Aorta (tissue), 5 donors: ENCODE measurements around the gene ZSWIM2. TPM values are rescaled to one million over a fixed set of nuclear protein-coding genes. Genes with fewer than 3 reads are reported as not detected.

Experiments used
- ATAC-seq: fragments of 200-7000 bp; cut with Tn5 transposase; one replicate; pipeline ENCODE4 v1.9.1; 2022; ENCODE audit warnings: moderate library complexity; ENCODE audit not compliant: low FRiP score
- DNase-seq, 2 donors: peaks; one replicate each; pipeline ENCODE4 v3.0.0-alpha.2; 2020
- H3K27ac ChIP-seq, 2 donors: one replicate each; pipeline ENCODE4 v1.5.1; 2013; ENCODE audit warnings: low read length in 2 of 2, mild to moderate bottlenecking in 2 of 2, moderate library complexity in 2 of 2, control low read depth in 1 of 2, inconsistent platforms in 1 of 2, low read depth in 1 of 2
- H3K27me3 ChIP-seq, 2 donors: one replicate each; pipeline ENCODE4 v1.6.1; 2013; ENCODE audit warnings: control low read depth in 1 of 2, low read length in 1 of 2, mild to moderate bottlenecking in 1 of 2, moderate library complexity in 1 of 2; ENCODE audit not compliant: insufficient read depth in 2 of 2, control insufficient read depth in 1 of 2
- H3K36me3 ChIP-seq, 2 donors: one replicate each; pipeline ENCODE4 v1.6.1; 2013; ENCODE audit warnings: control low read depth in 1 of 2, low read length in 1 of 2, mild to moderate bottlenecking in 1 of 2; ENCODE audit not compliant: insufficient read depth in 2 of 2, control insufficient read depth in 1 of 2
- H3K4me1 ChIP-seq, 2 donors: one replicate each; pipeline ENCODE4 v1.6.1; 2013; ENCODE audit warnings: low read length in 2 of 2, control low read depth in 1 of 2, mild to moderate bottlenecking in 1 of 2, moderate library complexity in 1 of 2; ENCODE audit not compliant: insufficient read depth in 2 of 2, control insufficient read depth in 1 of 2
- H3K4me3 ChIP-seq, 2 donors: one replicate each; pipeline ENCODE4 v1.5.1; 2013; ENCODE audit warnings: low read length in 2 of 2, control low read depth in 1 of 2, mild to moderate bottlenecking in 1 of 2
- H3K9me3 ChIP-seq: one replicate; pipeline ENCODE4 v1.6.1; 2013; ENCODE audit warnings: mild to moderate bottlenecking, low read length; ENCODE audit not compliant: control insufficient read depth
- WGBS, 2 donors: extraction: QIAGEN DNeasy Blood & Tissue Kit; methylation state at CpG; one replicate each; pipeline ENCODE4 v1.1.7; 2013; 5-methylcytosine and 5-hydroxymethylcytosine counted together
- intact Hi-C, 2 donors: fragments of 100-400 bp; cut with DNase I; formaldehyde crosslinking; loops; one replicate each; pipeline versions ENCODE4 v1.14.2 to v1.15.0; 2022
- polyA plus RNA-seq, 2 donors: library from polyadenylated mRNA; stranded (reverse); fragments of 200-250 nt; gene quantifications; one replicate each; pipeline ENCODE4 v1.2.3, GENCODE V29; 2013
- total RNA-seq, 2 donors: library from RNA; stranded (reverse); fragmentation: NEBNext Ultra II Directional; extraction: Animal tissue kit (Norgen Biotek cat#: 25700); gene quantifications; one replicate each; pipeline ENCODE4 v1.2.1, GENCODE V29; 2021
- donor health status: healthy with polysubstance abuse.
- donor health status: Bipolar disorder and iron deficiency.
- donor health status: DM: no; HTN: no; CAD: no.
- donor health status: DM: no; HTN: no; CAD: no.
- donor health status: DM: yes; HTN: yes; CAD: no.

ZSWIM2 gene
- total and polyA plus RNA-seq, 4 donors: not detected

DNA sequence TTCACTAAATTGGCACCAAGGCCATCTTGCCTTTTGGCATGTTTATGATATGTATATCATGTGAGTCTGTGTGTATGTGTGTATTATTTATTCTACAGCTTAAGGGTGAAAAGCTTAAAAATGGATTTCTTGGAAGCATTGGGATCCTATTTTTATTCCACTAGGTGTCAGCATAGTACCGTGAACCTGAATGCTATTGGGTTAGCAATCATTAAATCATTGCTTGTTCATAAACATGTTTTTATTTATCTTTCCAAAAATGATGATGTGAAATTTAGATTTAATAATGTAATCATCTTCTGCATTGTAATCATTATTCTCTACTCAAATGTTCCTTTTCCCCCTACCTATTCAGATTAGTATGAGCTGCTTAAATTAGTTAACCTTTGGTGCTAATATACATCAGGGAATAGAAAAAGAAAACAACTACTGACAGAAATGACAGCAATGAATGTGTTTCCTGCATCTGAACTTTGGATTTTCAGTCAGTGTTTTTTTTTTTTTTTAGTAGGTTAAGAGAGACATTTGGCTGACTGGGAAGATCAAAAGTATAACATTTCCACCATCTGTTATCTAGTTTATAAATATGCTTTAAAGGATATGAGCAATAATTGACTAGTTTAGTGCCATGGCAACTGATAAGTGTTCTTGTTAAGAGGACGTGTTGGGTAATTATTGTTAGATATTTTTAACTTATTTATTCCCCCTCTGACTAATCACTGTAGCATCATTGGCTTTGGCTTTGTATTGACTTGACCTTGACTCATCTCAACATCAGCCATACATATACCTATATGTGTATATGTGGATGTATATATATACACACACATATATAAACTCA, 14.1 kb upstream of the ZSWIM2 start:
- Histone ChIP-seq H3K4me1 (no peaks in the 10 kb centered on the region), H3K4me3 (no peak overlapping the region), H3K9me3 (no peaks in the 10 kb centered on the region), H3K27me3 (no peaks in the 10 kb centered on the region), H3K27ac (no peak overlapping the region), H3K36me3 (no peaks in the 10 kb centered on the region)
- WGBS, 2 donors: 0 to 1% methylated on average over 2 of the region's 2 CpGs
- intact Hi-C loops: loop anchor here (2.0 to 5.0 kb wide), 2 partner anchors 589 to 592 kb away; no protein-coding TSS in a partner anchor
- ATAC-seq (no peak), DNase-seq (no peak)

DNA sequence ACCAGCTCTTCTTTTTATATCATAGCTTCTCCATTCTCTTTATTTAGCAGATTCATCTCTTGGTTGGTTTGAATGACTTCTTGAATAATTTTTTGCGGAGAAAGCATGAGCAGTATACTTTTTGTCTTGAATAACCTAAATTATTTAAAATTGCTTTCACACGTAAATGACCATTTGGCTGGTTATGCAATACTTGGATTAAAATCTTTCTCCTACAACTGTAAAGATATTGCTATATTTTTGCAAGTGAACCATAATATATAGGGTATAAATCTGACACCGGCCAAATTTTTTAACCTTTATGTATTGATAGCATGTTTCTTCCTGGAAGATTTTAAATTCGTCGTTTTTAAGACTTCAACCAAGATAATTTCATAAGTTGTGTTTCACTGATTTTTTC, 6.2 kb upstream of the ZSWIM2 start:
- no peaks in the 10 kb centered on the region for H3K27me3 ChIP-seq
- H3K9me3 ChIP-seq: no peaks in the 10 kb centered on the region
- H3K36me3 ChIP-seq: no peaks in the 10 kb centered on the region
- no peaks in the 10 kb centered on the region for H3K4me1 ChIP-seq
- no peak overlapping the region for H3K27ac ChIP-seq
- 80 to 82% methylated on average over 5 of the region's 5 CpGs for WGBS, 2 donors
- intact Hi-C loops: no loop called here
- no peak overlapping the region for H3K4me3 ChIP-seq
- ATAC-seq (no peak), DNase-seq (no peak)

GRCh38 chr2:186853951-186854350, 5.0 kb upstream of the ZSWIM2 start:
- H3K27ac ChIP-seq: no peak overlapping the region
- no peaks in the 10 kb centered on the region for H3K9me3 ChIP-seq
- DNase-seq (no peak), ATAC-seq (no peak)
- H3K4me1 ChIP-seq: no peaks in the 10 kb centered on the region
- H3K36me3 ChIP-seq: no peaks in the 10 kb centered on the region
- H3K27me3 ChIP-seq: no peaks in the 10 kb centered on the region
- intact Hi-C loops: no loop called here
- no peak overlapping the region for H3K4me3 ChIP-seq

DNA sequence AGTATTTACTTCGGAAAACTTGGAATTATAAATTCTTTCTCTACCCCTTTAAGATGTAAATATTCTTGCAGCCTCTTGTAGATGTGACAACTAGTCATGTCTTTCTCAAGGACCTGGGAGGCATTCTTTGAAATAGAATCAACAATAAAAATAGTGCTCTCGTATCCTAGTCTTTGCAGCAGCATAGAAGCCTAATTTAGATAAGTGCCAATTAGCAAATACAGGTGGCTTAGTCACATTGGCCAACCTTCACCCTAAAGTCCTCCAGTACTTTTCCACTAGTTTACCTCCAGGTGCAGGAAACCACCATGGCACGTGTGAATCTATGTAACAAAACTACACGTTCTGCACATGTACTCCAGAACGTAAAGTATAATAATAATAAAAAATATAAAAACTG, 3.5 kb upstream of the ZSWIM2 start:
- ATAC-seq: no peak
- DNase-seq: no peak
- Histone ChIP-seq H3K4me3 (no peak overlapping the region), H3K36me3 (no peaks in the 10 kb centered on the region), H3K4me1 (no peaks in the 10 kb centered on the region), H3K27me3 (no peaks in the 10 kb centered on the region), H3K9me3 (no peaks in the 10 kb centered on the region), H3K27ac (no peak overlapping the region)
- intact Hi-C loops: no loop called here
- 91 to 92% methylated on average over 5 of the region's 5 CpGs for WGBS, 2 donors

- Histone ChIP-seq H3K27me3 (no peaks in the 10 kb centered on the region), H3K4me1 (no peaks in the 10 kb centered on the region), H3K36me3 (no peaks in the 10 kb centered on the region), H3K27ac (no peak overlapping the region), H3K9me3 (no peaks in the 10 kb centered on the region), H3K4me3 (no peak overlapping the region)
- WGBS, 2 donors: 87 to 90% methylated on average over 3 of the region's 3 CpGs
- DNase-seq (no peak), ATAC-seq (no peak)
- intact Hi-C loops: no loop called here
Observed at GRCh38 chr2:186842373-186842772, 6.6 kb downstream of the ZSWIM2 start.

DNA sequence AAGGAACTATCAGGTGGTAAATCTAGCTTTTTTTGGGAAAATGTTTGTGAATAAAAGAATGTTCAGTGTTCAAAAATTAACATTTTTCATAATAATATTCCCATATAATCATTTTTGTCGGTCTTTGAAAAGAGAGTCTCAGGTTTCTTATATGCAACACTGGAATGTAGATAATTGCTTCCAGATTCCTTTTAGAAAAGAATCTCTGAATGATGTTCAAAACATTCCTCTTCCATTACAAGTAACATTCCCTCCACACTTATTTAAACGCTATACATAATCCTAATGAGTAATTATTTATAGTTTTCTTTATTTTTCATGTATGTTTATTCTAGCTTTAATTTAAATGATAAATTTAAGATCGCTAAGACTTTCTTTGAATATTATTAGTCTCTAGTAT, 7.0 kb downstream of the ZSWIM2 start:
- intact Hi-C loops: no loop called here
- WGBS, 2 donors: 32 to 43% methylated on average over 3 of the region's 3 CpGs
- Histone ChIP-seq H3K27ac (no peak overlapping the region), H3K4me3 (no peak overlapping the region), H3K27me3 (no peaks in the 10 kb centered on the region), H3K9me3 (no peaks in the 10 kb centered on the region), H3K4me1 (no peaks in the 10 kb centered on the region), H3K36me3 (no peaks in the 10 kb centered on the region)
- no peak for ATAC-seq
- no peak for DNase-seq

DNA sequence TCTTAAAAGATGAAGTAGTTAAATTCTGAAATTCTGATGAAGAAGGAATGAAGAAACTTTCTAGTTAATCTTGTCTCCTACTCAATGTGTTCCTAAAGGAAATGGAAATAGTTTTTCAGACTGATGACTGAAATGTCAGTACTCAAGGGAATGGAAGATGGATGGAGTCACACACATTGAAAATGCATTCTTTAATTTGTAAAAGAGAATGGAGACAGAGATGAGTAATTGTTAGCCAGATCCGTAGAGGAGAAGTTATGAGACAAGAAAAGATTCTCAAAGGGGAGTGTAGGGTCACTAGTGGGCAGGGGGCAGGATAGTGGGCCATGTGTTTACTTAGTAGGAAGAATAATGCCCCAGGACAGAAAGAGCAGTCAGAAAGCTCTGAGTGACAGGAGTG, 13.3 kb downstream of the ZSWIM2 start:
- no peak for ATAC-seq
- no peaks in the 10 kb centered on the region for H3K4me1 ChIP-seq
- intact Hi-C loops: no loop called here
- H3K4me3 ChIP-seq: no peak overlapping the region
- H3K9me3 ChIP-seq: no peaks in the 10 kb centered on the region
- WGBS, 2 donors: 12 to 13% methylated on average over 1 of the region's 1 CpG
- H3K36me3 ChIP-seq: no peaks in the 10 kb centered on the region
- no peak for DNase-seq
- H3K27me3 ChIP-seq: no peaks in the 10 kb centered on the region
- H3K27ac ChIP-seq: no peak overlapping the region

DNA sequence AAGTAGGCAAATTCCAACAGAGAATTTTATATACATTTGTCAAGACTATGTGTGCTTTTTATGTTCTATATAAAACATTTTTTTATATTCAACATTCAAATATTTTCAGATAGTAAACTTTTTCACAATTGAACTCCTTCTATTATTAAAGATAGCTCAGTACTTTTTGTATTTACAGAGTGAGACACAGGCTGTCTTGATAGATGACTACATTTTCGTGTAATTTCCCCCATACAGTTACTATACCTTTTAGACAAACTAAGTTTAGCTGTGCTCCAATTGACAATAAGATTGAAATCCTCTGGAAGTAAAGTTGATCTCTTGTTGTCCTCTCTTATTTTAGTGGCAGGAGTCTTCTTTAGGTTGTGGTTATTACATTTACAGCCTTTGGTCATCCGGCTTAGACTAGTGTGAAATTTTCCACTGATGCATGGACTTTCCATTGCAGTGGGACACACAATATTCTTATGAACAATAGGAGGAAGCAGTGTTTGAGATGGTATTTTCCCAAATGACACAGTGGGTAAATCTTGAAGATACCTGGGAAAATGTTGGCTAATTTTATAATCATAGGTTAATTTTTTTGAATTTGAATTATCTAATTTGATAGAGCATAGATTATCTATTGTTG, 21.0 kb downstream of the ZSWIM2 start:
- no peaks in the 10 kb centered on the region for H3K4me1 ChIP-seq
- no peak for DNase-seq
- H3K27ac ChIP-seq: no peak overlapping the region
- H3K4me3 ChIP-seq: no peak overlapping the region
- H3K27me3 ChIP-seq: no peaks in the 10 kb centered on the region
- no peaks in the 10 kb centered on the region for H3K36me3 ChIP-seq
- intact Hi-C loops: no loop called here
- peaks cover 2% of the 10 kb centered on the region for H3K9me3 ChIP-seq
- ATAC-seq: no peak
- WGBS, 2 donors: 64 to 65% methylated on average over 2 of the region's 2 CpGs

DNA sequence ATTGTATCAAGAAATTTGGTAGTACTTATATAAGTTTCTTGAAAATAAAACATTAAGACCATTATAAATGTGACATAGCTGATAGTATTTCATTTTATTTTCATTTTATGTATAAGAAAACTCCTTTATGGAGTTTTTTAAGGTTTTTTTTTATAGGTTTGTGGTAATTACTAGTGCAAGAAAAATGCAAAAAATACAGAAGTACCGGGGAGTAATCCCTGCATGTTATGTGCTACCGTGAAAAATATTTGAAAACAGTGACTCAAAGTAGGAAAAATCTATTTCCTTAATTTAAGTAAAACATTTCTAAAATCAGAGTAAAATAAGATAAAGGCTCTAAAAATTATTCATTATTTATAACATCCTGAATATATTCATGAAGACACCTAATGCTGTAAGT, 21.6 kb downstream of the ZSWIM2 start:
- no peak for DNase-seq
- Histone ChIP-seq H3K27ac (no peak overlapping the region), H3K9me3 (peaks cover 2% of the 10 kb centered on the region), H3K36me3 (no peaks in the 10 kb centered on the region), H3K27me3 (no peaks in the 10 kb centered on the region), H3K4me1 (no peaks in the 10 kb centered on the region), H3K4me3 (no peak overlapping the region)
- ATAC-seq: no peak
- intact Hi-C loops: no loop called here
- WGBS, 2 donors: 70 to 74% methylated on average over 2 of the region's 2 CpGs
